Endothelial cell of umbilical vein (primary cell): ENCODE results near the gene TOX2. TPM values are rescaled to one million over a fixed set of nuclear protein-coding genes. Genes with fewer than 3 reads are reported as not detected.

Experiments used
- BruUV-seq: library from RNA; stranded (reverse); fragments of 400-500 nt; replicated peaks from 2 replicates; lab custom pipeline; 2021; lab: Mats Ljungman, UMichigan
- CTCF ChIA-PET: fragments of 300-600, 350-600 bp; sonication (Branson Sonifier 250); formaldehyde crosslinking; loops from one replicate; lab custom pipeline; 2021; ENCODE audit warnings: antibody characterized with exemption, inconsistent platforms; lab: Charles Lee
- POLR2A ChIA-PET: fragments of 300-600, 350-600 bp; sonication (Branson Sonifier 250); formaldehyde crosslinking; loops from one replicate; lab custom pipeline; 2021; ENCODE audit warnings: antibody characterized with exemption, inconsistent platforms; lab: Charles Lee
- DNase-seq: peaks from one replicate; pipeline ENCODE4 v3.0.0-alpha.2; 2011; ENCODE audit warnings: low read depth, low spot score
- FAIRE-seq: peaks from 2 replicates; lab custom pipeline; 2011; peaks lifted over from hg19 to GRCh38; lab: Jason Lieb, UNC
- H2AFZ ChIP-seq: 2 replicates; pipeline ENCODE4 v1.6.0; 2012; ENCODE audit warnings: low read depth, low read length, control low read depth, inconsistent platforms
- H3K27ac ChIP-seq: 2 replicates; pipeline ENCODE4 v1.5.1; 2011; ENCODE audit warnings: low read depth, mild to moderate bottlenecking, control low read depth, low read length, moderate library complexity; ENCODE audit not compliant: insufficient read depth
- H3K27me3 ChIP-seq, 2 experiments: 2 replicates each; pipeline versions ENCODE4 v1.6.0 to v1.6.1; 2011; ENCODE audit warnings: low read length in 2 of 2, mixed read lengths in 1 of 2; ENCODE audit not compliant: control insufficient read depth in 2 of 2, insufficient read depth in 2 of 2
- H3K36me3 ChIP-seq, 2 experiments: 2 replicates in 1 of 2; 3 replicates in 1 of 2; pipeline ENCODE4 v1.5.1; 2011; ENCODE audit warnings: low read length in 2 of 2, mild to moderate bottlenecking in 1 of 2, moderate library complexity in 1 of 2; ENCODE audit not compliant: control insufficient read depth in 2 of 2, insufficient read depth in 2 of 2; ENCODE audit errors: extremely low read depth in 1 of 2
- H3K4me1 ChIP-seq: 3 replicates; pipeline ENCODE4 v1.5.1; 2011; ENCODE audit warnings: mild to moderate bottlenecking, low read length; ENCODE audit not compliant: control insufficient read depth, insufficient read depth; ENCODE audit errors: extremely low read depth
- H3K4me2 ChIP-seq: 2 replicates; pipeline ENCODE4 v1.6.1; 2011; ENCODE audit warnings: low read length, control low read depth, mixed read lengths; ENCODE audit not compliant: insufficient read depth
- H3K4me3 ChIP-seq, 3 experiments: fragments of 200-600 bp in 1 of 3; sonication (generic), shearing (Covaris generic) in 1 of 3; replicated peaks in 1 of 3; 2 replicates each; pipeline ENCODE4 v1.5.1; 2011 to 2016; ENCODE audit warnings: control low read depth in 3 of 3, low read length in 3 of 3, mild to moderate bottlenecking in 2 of 3, inconsistent platforms in 1 of 3, low read depth in 1 of 3, moderate library complexity in 1 of 3; ENCODE audit not compliant: insufficient read depth in 1 of 3
- H3K79me2 ChIP-seq: 2 replicates; pipeline ENCODE4 v1.6.0; 2012; ENCODE audit warnings: low read length, inconsistent platforms; ENCODE audit not compliant: control insufficient read depth, insufficient read depth
- H3K9ac ChIP-seq: replicated peaks from 2 replicates; pipeline ENCODE3; 2011; ENCODE audit warnings: low read length, control low read depth; ENCODE audit not compliant: insufficient read depth; ENCODE audit errors: extremely low read depth
- H3K9me1 ChIP-seq: replicated peaks from 3 replicates; pipeline ENCODE4 v1.6.0; 2011; ENCODE audit warnings: mild to moderate bottlenecking, low read length; ENCODE audit not compliant: control insufficient read depth, insufficient read depth; ENCODE audit errors: extremely low read depth
- H3K9me3 ChIP-seq: replicated peaks from 2 replicates; pipeline ENCODE4 v1.5.1; 2012; ENCODE audit warnings: low read length, inconsistent platforms; ENCODE audit not compliant: control insufficient read depth, insufficient read depth
- H4K20me1 ChIP-seq: replicated peaks from 2 replicates; pipeline ENCODE3; 2011; ENCODE audit warnings: mild to moderate bottlenecking, low read length; ENCODE audit not compliant: control insufficient read depth, insufficient read depth; ENCODE audit errors: extremely low read depth
- CTCF ChIP-seq, 2 donors: IDR thresholded peaks; 1 replicate in 1 of 2; 2 replicates in 1 of 2; pipeline ENCODE4 v1.5.1; 2011; ENCODE audit warnings: low read length in 2 of 2, mild to moderate bottlenecking in 2 of 2, moderate library complexity in 2 of 2, control low read depth in 1 of 2, inconsistent platforms in 1 of 2, low read depth in 1 of 2; ENCODE audit not compliant: insufficient read depth in 1 of 2; ENCODE audit errors: extremely low read depth in 1 of 2
- EZH2 ChIP-seq: IDR thresholded peaks from 2 replicates; pipeline ENCODE4 v1.6.1; 2012; ENCODE audit warnings: borderline replicate concordance, low read depth, mild to moderate bottlenecking, moderate library complexity, low read length, inconsistent platforms; ENCODE audit not compliant: severe bottlenecking
- FOS ChIP-seq: IDR thresholded peaks from 2 replicates; pipeline ENCODE4 v1.6.1; 2011; ENCODE audit warnings: mild to moderate bottlenecking, low read length, moderate library complexity, borderline replicate concordance; ENCODE audit not compliant: insufficient read depth
- GATA2 ChIP-seq: IDR thresholded peaks from 2 replicates; pipeline ENCODE4 v1.7.0; 2011; ENCODE audit warnings: low read depth, mild to moderate bottlenecking, moderate library complexity, mixed read lengths, low read length; ENCODE audit not compliant: insufficient read length, insufficient read depth
- JUN ChIP-seq: IDR thresholded peaks from 2 replicates; pipeline ENCODE4 v1.6.1; 2011; ENCODE audit warnings: borderline replicate concordance, low read depth; ENCODE audit not compliant: insufficient read length, insufficient read depth
- MAX ChIP-seq: IDR thresholded peaks from 2 replicates; pipeline ENCODE4 v1.6.1; 2011; ENCODE audit not compliant: insufficient read depth, insufficient read length
- MYC ChIP-seq: IDR thresholded peaks from one replicate; pipeline ENCODE4 v1.6.1; 2011; ENCODE audit warnings: mild to moderate bottlenecking, low read depth, low read length
- POLR2A ChIP-seq: IDR thresholded peaks from 2 replicates; pipeline ENCODE4 v1.6.1; 2012; ENCODE audit warnings: low read depth, mild to moderate bottlenecking, control low read depth, low read length
- POLR2AphosphoS5 ChIP-seq: IDR thresholded peaks from 2 replicates; pipeline ENCODE4 v1.6.1; 2012; ENCODE audit warnings: low read depth, mild to moderate bottlenecking, control low read depth, low read length, moderate library complexity; ENCODE audit not compliant: insufficient read depth
- dilution Hi-C: fragments of 300-500 bp; cut with MboI; formaldehyde crosslinking; loops from one replicate; pipeline ENCODE4 v1.15.0; 2019; ENCODE audit warnings: low sequenced_read_pairs; ENCODE audit not compliant: extremely low pct_ligation_motif_present
- intact Hi-C: fragments of 100-400 bp; cut with micrococcal nuclease; formaldehyde crosslinking; loops from one replicate; pipeline ENCODE4 v1.10.0; 2022
- polyA plus RNA-seq, 4 experiments: library from polyadenylated mRNA; depleted of rRNA in 3 of 4; stranded (reverse) in 3 of 4; unstranded in 1 of 4; fragments of >200 nt; gene quantifications; 2 replicates each; pipeline versions ENCODE4 v1.2.1 to v1.2.3, GENCODE V29; 2011 to 2012; ENCODE audit warnings: missing spikeins in 1 of 4
- total RNA-seq: library from RNA; stranded (reverse); gene quantifications from 2 replicates; pipeline ENCODE4 v1.2.3, GENCODE V29; 2021

The TOX2 gene
- total and polyA plus RNA-seq, 2 donors (not counting 3 experiments of a cell fraction or from before 2014, with no cell fraction given): 7.0 to 18.6 TPM

GRCh38 chr20:44034451-44034850 is 119.8 kb downstream of the TOX2 start:
- intact Hi-C loops: no loop called here
- no peak overlapping the region for H3K27ac ChIP-seq
- H3K9me3 ChIP-seq: no peaks in the 10 kb centered on the region
- TF ChIP-seq JUN: no peak
- TF ChIP-seq EZH2: no peak
- no peak for TF ChIP-seq POLR2A
- no peak for TF ChIP-seq GATA2
- TF ChIP-seq MAX: no peak
- TF ChIP-seq FOS: no peak
- no peak for TF ChIP-seq POLR2AphosphoS5
- TF ChIP-seq CTCF (IDR thresholded peaks at IDR 0.05; ENCODE audit: extremely low read depth in 1 of 2, insufficient read depth in 1 of 2, low read depth in 1 of 2, low read length in 2 of 2): no peak
- TF ChIP-seq MYC: no peak
- no peaks in the 10 kb centered on the region for H3K4me1 ChIP-seq
- no TSS peak for BruUV-seq
- H3K27me3 ChIP-seq: peaks cover 0 to 4% of the 10 kb centered on the region in 2 experiments
- dilution Hi-C loops: no loop called here
- H2AFZ ChIP-seq: no peak overlapping the region
- no peak for FAIRE-seq
- no peaks in the 10 kb centered on the region for H3K9me1 ChIP-seq
- H4K20me1 ChIP-seq: no peaks in the 10 kb centered on the region
- H3K4me2 ChIP-seq: no peak overlapping the region
- ChIA-PET CTCF (no interaction called here), POLR2A (no interaction called here)
- no peak overlapping the region for H3K9ac ChIP-seq
- no peaks in the 10 kb centered on the region for H3K36me3 ChIP-seq
- H3K4me3 ChIP-seq: no peak overlapping the region
- no peaks in the 10 kb centered on the region for H3K79me2 ChIP-seq
- no peak for DNase-seq
